Stimulated activated CD8-positive, alpha-beta memory T cell treated with anti-CD3 and anti-CD28 coated beads, Interleukin-12 subunit alpha, Interleukin-12 subunit beta, amount 100 ng/mL, for 4 hours (primary cell): ENCODE measurements around the gene SNX24.
"Not testable (repeated sequence)": the region's sequence is repeated elsewhere in the genome, so short reads cannot be mapped to it uniquely, and the experiment has no call there.

ENCODE experiments used
- DNase-seq: peaks from one replicate; pipeline ENCODE4 v3.0.0-alpha.2; 2020; ENCODE audit warnings: low read depth

The SNX24 gene

DNA sequence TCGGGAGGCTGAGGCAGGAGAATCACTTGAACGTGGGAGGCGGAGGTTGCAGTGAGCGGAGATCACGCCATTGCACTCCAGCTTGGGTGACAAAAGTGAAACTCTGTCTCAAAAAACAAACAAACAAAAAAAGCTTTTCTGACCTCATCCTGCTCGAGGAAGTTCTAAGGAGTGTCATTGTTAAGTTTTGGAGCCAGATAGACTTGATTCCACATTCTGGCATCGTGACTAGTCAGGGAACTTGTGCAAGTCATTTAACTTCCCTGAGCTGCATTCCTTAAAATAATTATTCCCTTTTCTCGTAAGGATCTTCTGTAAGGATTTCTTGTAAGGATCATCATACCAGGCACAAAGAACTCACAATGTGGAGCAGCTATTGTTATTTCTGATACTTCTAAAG, 26.2 kb downstream of the SNX24 start:
- DNase-seq, result no peak

DNA sequence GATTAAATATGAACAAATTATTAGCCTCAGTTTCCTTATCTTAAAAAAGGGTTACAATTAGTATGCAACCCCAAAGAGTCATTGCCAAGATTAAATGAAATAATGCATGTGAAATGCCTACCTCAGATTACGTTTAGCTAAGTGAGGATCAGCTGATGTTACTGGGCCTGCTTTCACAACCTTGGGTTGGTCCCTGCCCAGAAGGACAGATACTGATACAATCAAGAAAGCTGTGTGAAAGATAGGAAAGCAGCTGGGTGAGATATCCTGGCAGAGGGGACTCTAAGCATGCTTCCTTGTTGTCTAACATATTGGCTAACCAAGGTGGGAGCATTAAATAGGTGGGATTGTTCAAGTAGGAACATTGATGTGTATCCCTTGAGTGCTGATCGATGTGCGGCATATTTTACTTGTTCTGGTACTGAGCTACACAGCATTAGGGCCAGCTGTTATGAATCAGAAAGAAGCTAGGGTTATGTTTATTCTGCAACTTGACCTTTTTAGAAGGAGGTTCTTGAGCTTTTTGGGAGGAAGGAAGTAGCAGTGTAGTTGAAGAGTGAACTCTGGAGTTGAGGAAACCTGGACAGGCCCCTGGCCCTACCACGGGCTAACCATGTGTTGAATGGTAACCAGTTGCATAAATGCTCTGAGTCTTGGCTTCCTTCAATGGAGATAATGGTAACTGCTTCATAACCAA, 28.9 kb downstream of the SNX24 start:
- DNase-seq, result no peak

DNA sequence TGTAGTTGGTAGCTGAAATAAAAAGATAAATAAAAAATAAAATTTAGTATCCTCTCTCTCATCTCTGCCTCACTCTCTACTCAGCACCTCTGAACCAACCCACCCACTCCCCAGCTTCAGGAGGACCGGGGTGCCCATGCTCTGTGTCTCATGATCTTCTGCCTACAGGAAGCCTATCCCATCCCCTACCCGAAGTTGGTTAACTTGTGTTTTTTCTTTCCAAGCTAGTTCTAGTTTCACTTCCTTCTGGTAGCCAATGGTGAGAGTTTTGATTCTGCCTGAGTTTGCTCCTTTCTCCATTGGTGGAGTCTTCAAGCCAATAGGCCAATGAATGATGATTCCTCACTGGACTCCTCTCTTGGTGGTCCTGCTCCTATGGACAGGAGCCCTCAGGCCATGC, 32.1 kb downstream of the SNX24 start:
- no peak for DNase-seq

- DNase-seq, result no peak
Observed at GRCh38 chr5:122879076-122879475, 33.7 kb downstream of the SNX24 start.

DNA sequence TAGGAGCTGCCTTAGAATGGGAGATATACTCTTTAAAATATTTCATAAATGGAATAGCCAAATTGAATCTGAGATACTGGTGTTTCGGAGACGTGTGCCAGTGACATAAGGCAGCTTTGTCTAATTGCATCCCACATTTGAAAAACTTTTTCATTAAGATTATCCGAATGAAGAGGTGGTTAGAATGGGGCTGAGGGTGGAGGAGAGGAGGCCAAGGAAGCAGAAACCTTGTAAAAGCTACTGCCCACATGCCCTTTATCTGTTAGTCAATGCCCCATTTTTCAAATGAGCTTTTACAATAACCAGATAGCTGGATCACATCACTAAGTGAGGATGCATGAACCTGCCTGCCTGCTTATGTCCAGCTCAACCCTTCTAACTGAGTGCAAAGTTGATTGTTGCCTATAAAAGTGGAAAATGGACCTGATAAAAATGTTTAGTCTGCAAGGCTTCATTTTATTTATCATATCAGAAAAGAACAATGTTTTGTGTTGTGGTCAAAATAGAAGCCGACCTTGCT, 34.8 kb downstream of the SNX24 start:
- DNase-seq, result no peak

GRCh38 chr5:122880749-122881148, 35.3 kb downstream of the SNX24 start:
- DNase-seq, result no peak

- no peak for DNase-seq
Observed at GRCh38 chr5:122882831-122883230, 37.4 kb downstream of the SNX24 start.

- no peak for DNase-seq
Observed at GRCh38 chr5:122885045-122885517, 39.7 kb downstream of the SNX24 start.

DNA sequence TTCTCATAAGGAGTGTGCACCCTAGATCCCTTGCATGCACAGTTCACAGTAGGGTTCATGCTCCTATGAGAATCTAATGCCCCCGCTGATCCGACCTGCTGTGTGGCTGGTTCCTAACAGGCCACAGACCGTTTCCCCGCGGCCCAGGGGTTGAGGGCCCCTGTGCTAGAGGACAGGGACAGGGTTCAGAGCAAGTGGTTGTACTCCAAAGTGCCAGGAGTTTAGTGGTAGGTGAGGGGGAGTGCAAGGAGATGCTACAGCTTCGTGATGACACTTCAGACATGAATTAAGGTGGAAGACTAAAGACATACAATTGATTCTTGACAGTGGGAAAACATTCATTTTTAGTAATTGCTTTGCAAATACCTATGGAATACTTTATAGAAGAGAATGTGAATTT, 40.5 kb downstream of the SNX24 start:
- DNase-seq, result no peak

- no peak for DNase-seq
Observed at GRCh38 chr5:122895141-122895540, 49.7 kb downstream of the SNX24 start.

DNA sequence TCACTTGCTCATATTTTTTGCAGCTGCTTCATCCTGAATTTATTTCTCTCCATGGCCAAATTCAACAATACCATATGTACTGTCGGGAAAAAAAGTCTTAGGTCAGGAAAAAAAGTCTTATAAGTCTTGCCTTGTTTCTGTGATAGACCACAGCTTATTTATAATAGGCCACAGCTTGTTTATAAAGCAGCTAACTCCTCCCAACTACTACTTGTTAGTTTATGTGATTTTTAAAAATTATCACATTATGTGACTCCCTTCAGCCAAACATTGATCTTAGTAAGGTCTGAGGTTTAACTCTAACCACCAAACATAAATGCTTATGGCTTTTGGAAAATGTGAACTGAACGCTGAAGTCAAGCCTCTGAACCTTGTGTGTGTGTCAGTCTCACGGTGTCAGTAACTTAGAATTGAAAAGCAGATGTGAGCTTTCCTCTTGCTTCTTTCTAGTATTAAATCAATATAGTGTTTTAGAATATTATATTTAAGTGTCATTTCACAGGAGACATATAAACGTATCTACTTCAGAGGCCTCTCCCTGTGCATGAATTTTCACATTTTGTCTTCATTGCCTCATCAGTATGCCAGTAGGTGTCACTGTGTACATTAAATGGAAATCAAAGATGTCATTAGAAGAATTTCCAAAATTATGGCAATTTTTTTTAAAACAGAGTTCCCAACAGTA, 51.3 kb downstream of the SNX24 start:
- DNase-seq, result no peak

GRCh38 chr5:122897283-122897602, 51.8 kb downstream of the SNX24 start:
- DNase-seq, result no peak

GRCh38 chr5:122901346-122901745, 55.9 kb downstream of the SNX24 start:
- DNase-seq, result no peak

- DNase-seq, result no peak
Observed at GRCh38 chr5:122902263-122902662, 56.9 kb downstream of the SNX24 start.

- DNase-seq, result no peak
Observed at GRCh38 chr5:122906768-122907167, 61.4 kb downstream of the SNX24 start.

- DNase-seq, result no peak
Observed at GRCh38 chr5:122907276-122907675, 61.9 kb downstream of the SNX24 start.

- DNase-seq, result no peak
Observed at GRCh38 chr5:122908108-122908507, 62.7 kb downstream of the SNX24 start.

GRCh38 chr5:122908662-122909061, 63.2 kb downstream of the SNX24 start:
- DNase-seq, result no peak

DNA sequence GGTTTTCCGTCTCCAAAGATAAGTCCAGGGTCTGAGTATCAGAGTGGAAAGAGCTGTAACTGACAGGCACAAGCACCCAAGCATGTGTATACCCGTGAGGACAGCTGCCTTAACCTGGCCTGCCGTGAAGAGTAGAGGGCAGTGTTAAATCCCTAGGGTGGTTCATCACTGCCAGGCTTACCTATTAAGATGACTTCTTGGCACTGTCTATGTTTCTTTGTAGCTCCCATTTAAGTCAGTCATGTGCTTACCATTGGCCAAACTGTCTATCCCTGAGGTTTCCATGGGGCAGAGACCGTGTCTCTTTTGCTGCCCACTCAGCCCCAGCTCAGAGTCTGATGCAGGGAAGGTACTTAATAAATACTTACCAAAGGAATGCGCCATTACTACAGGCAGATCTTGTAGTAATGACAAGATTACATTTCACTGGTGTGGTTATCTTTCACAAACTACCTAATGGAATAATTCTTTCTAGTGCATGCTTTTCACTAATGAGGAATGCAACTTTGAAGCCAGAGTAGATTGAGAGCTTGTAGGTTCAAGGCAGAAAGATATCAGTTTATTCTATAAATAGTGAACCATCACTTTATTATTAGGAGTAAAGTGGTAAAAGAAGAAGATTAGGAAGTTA, 64.2 kb downstream of the SNX24 start:
- DNase-seq, result no peak

GRCh38 chr5:122913436-122913835, 68.0 kb downstream of the SNX24 start:
- DNase-seq, result not testable (repeated sequence)

GRCh38 chr5:122915717-122916461, 70.5 kb downstream of the SNX24 start:
- no peak for DNase-seq

- no peak for DNase-seq
Observed at GRCh38 chr5:122916490-122916889, 71.1 kb downstream of the SNX24 start.
